ENCODE results near the gene MAML3.

Gene MAML3

GRCh38 chr4:140150886-140151698 lies 2.9 kb downstream of the MAML3 start:
- FAIRE-seq (no peak), DNase-seq (ENCODE audit: insufficient read length, low spot score) (no peak)
- no peak for TF ChIP-seq CTCF (IDR thresholded peaks at IDR 0.05; ENCODE audit: insufficient read depth, missing control alignments)

GRCh38 chr4:140150636-140150885 lies 3.4 kb downstream of the MAML3 start:
- FAIRE-seq = no peak
- DNase-seq (ENCODE audit: insufficient read length, low spot score) = no peak
- TF ChIP-seq CTCF (IDR thresholded peaks at IDR 0.05; ENCODE audit: insufficient read depth, missing control alignments) = no peak

- FAIRE-seq (no peak), DNase-seq (ENCODE audit: insufficient read length, low spot score) (no peak)
- no peak for TF ChIP-seq CTCF (IDR thresholded peaks at IDR 0.05; ENCODE audit: insufficient read depth, missing control alignments)
Measured at GRCh38 chr4:140149846-140150635, 3.9 kb downstream of the MAML3 start.

GRCh38 chr4:140144050-140144449 lies 9.9 kb downstream of the MAML3 start:
- no peak for DNase-seq (ENCODE audit: insufficient read length, low spot score)
- TF ChIP-seq CTCF (IDR thresholded peaks at IDR 0.05; ENCODE audit: insufficient read depth, missing control alignments) = no peak
- FAIRE-seq = no peak

GRCh38 chr4:140141210-140141835 lies 12.7 kb downstream of the MAML3 start:
- no peak for TF ChIP-seq CTCF (IDR thresholded peaks at IDR 0.05; ENCODE audit: insufficient read depth, missing control alignments)
- DNase-seq (ENCODE audit: insufficient read length, low spot score) = no peak
- no peak for FAIRE-seq

GRCh38 chr4:140140566-140140965 lies 13.4 kb downstream of the MAML3 start:
- FAIRE-seq = no peak
- TF ChIP-seq CTCF (IDR thresholded peaks at IDR 0.05; ENCODE audit: insufficient read depth, missing control alignments) = no peak
- DNase-seq (ENCODE audit: insufficient read length, low spot score) = no peak
